Measurements from ENCODE around the gene OPALIN.
"Not testable (repeated sequence)": the region's sequence is repeated elsewhere in the genome, so short reads cannot be mapped to it uniquely, and the experiment has no call there.

Gene OPALIN

GRCh38 chr10:96309628-96310320 is 49.0 kb downstream of the OPALIN start:
- TF ChIP-seq CTCF (IDR thresholded peaks at IDR 0.05; ENCODE audit: insufficient read depth, low read depth, low read length, missing control alignments), result no peak
- H3K4me3 ChIP-seq (ENCODE audit: low read depth, low read length), result no peak overlapping the region
- DNase-seq (ENCODE audit: low read depth), result no peak

- DNase-seq (ENCODE audit: low read depth); H3K4me3 ChIP-seq (ENCODE audit: low read depth, low read length): not testable (repeated sequence)
Measured at GRCh38 chr10:96308854-96309253, 49.9 kb downstream of the OPALIN start.

GRCh38 chr10:96306516-96306915 is 52.3 kb downstream of the OPALIN start:
- TF ChIP-seq CTCF (IDR thresholded peaks at IDR 0.05; ENCODE audit: insufficient read depth, low read depth, low read length, missing control alignments), result no peak
- DNase-seq (ENCODE audit: low read depth), result peak; percentile 29
- H3K4me3 ChIP-seq (ENCODE audit: low read depth, low read length), result no peak overlapping the region

GRCh38 chr10:96305019-96305418 is 53.8 kb downstream of the OPALIN start:
- DNase-seq (ENCODE audit: low read depth), result no peak
- no peak for TF ChIP-seq CTCF (IDR thresholded peaks at IDR 0.05; ENCODE audit: insufficient read depth, low read depth, low read length, missing control alignments)
- no peak overlapping the region for H3K4me3 ChIP-seq (ENCODE audit: low read depth, low read length)

- TF ChIP-seq CTCF (IDR thresholded peaks at IDR 0.05; ENCODE audit: insufficient read depth, low read depth, low read length, missing control alignments), result no peak
- no peak for DNase-seq (ENCODE audit: low read depth)
- no peak within 1 kb of the TSS for H3K4me3 ChIP-seq (ENCODE audit: low read depth, low read length)
Measured at GRCh38 chr10:96304230-96304629, 54.6 kb downstream of the OPALIN start, which contains the start of gene DNTT. Gene DNTT (plus strand): TSS chr10:96304434. CDS start chr10:96304498, 64 bp downstream.

GRCh38 chr10:96301616-96302015 is 57.2 kb downstream of the OPALIN start:
- DNase-seq (ENCODE audit: low read depth), result no peak
- no peak overlapping the region for H3K4me3 ChIP-seq (ENCODE audit: low read depth, low read length)
- TF ChIP-seq CTCF (IDR thresholded peaks at IDR 0.05; ENCODE audit: insufficient read depth, low read depth, low read length, missing control alignments), result no peak

- no peak for TF ChIP-seq CTCF (IDR thresholded peaks at IDR 0.05; ENCODE audit: insufficient read depth, low read depth, low read length, missing control alignments)
- DNase-seq (ENCODE audit: low read depth), result no peak
- H3K4me3 ChIP-seq (ENCODE audit: low read depth, low read length), result no peak overlapping the region
Measured at GRCh38 chr10:96299383-96299782, 59.4 kb downstream of the OPALIN start.
